H1 (cell line): Measurements from ENCODE around the gene ZBP1. TPM values are rescaled to one million over a fixed set of nuclear protein-coding genes. Genes with fewer than 3 reads are reported as not detected.

Source experiments
- CTCF ChIA-PET: fragments of 300-600 bp; sonication (Branson Sonifier 250); formaldehyde crosslinking; loops from one replicate; lab custom pipeline; 2021; ENCODE audit not compliant: partially characterized antibody; lab: Charles Lee
- POLR2A ChIA-PET: fragments of 300-600 bp; sonication (Branson Sonifier 250); formaldehyde crosslinking; loops from one replicate; lab custom pipeline; 2021; ENCODE audit warnings: inconsistent platforms; ENCODE audit not compliant: partially characterized antibody; lab: Charles Lee
- DNase-seq, 2 experiments: peaks; one replicate each; pipeline versions ENCODE4 v3.0.0 to v3.0.0-alpha.2; 2010 to 2022; ENCODE audit warnings: low spot score in 2 of 2, low read depth in 1 of 2, mixed read lengths in 1 of 2
- FAIRE-seq: peaks from 2 replicates; lab custom pipeline; 2011; peaks lifted over from hg19 to GRCh38; lab: Jason Lieb, UNC
- H2AFZ ChIP-seq: 2 replicates; pipeline ENCODE4 v1.8.1; 2012; ENCODE audit warnings: low read length, inconsistent platforms
- H2AK5ac ChIP-seq: 2 replicates; pipeline ENCODE4 v1.6.1; 2013; ENCODE audit warnings: low read depth, low read length
- H2BK120ac ChIP-seq: replicated peaks from 2 replicates; pipeline ENCODE3; 2013; ENCODE audit warnings: low read depth, low read length, inconsistent platforms
- H2BK12ac ChIP-seq: 2 replicates; pipeline ENCODE4 v1.6.1; 2013; ENCODE audit warnings: low read depth, low read length
- H2BK15ac ChIP-seq: 2 replicates; pipeline ENCODE4 v1.6.1; 2013; ENCODE audit warnings: low read length
- H2BK20ac ChIP-seq: 2 replicates; pipeline ENCODE4 v1.6.1; 2013; ENCODE audit warnings: low read length
- H2BK5ac ChIP-seq: 2 replicates; pipeline ENCODE4 v1.6.1; 2013; ENCODE audit warnings: low read depth, low read length
- H3K14ac ChIP-seq: 2 replicates; pipeline ENCODE4 v1.6.1; 2013; ENCODE audit warnings: inconsistent platforms; ENCODE audit not compliant: insufficient read length
- H3K18ac ChIP-seq: 2 replicates; pipeline ENCODE4 v1.6.1; 2013; ENCODE audit warnings: low read length; ENCODE audit errors: extremely low read depth
- H3K23ac ChIP-seq: 2 replicates; pipeline ENCODE4 v1.6.1; 2013; ENCODE audit warnings: inconsistent platforms; ENCODE audit not compliant: insufficient read length
- H3K23me2 ChIP-seq: 2 replicates; pipeline ENCODE4 v1.6.1; 2013; ENCODE audit warnings: low read depth, low read length
- H3K27ac ChIP-seq: 2 replicates; pipeline ENCODE4 v1.6.1; 2011; ENCODE audit warnings: low read depth, low read length, inconsistent platforms
- H3K27me3 ChIP-seq, 4 experiments: replicated peaks in 1 of 4; 1 replicate in 1 of 4; 2 replicates in 3 of 4; pipeline versions ENCODE4 v1.6.1 to v1.8.1; 2011 to 2013; ENCODE audit warnings: low read length in 3 of 4, mild to moderate bottlenecking in 3 of 4, inconsistent platforms in 2 of 4, mixed read lengths in 2 of 4, moderate library complexity in 1 of 4; ENCODE audit not compliant: control insufficient read depth in 3 of 4, insufficient read depth in 3 of 4; ENCODE audit errors: extremely low read depth in 1 of 4
- H3K36me3 ChIP-seq, 4 experiments: 2 replicates each; pipeline versions ENCODE4 v1.6.1 to v1.8.1; 2011 to 2013; ENCODE audit warnings: mild to moderate bottlenecking in 4 of 4, low read length in 3 of 4, moderate library complexity in 2 of 4, control low read depth in 1 of 4, inconsistent platforms in 1 of 4; ENCODE audit not compliant: insufficient read depth in 4 of 4, control insufficient read depth in 2 of 4
- H3K4ac ChIP-seq: replicated peaks from 2 replicates; pipeline ENCODE3; 2013; ENCODE audit warnings: low read length, low read depth, mixed read lengths, inconsistent platforms; ENCODE audit not compliant: insufficient read length
- H3K4me1 ChIP-seq, 4 experiments: replicated peaks in 1 of 4; 1 replicate in 1 of 4; 2 replicates in 3 of 4; pipeline versions ENCODE4 v1.6.1 to v1.8.1; 2011 to 2013; ENCODE audit warnings: low read length in 3 of 4, inconsistent platforms in 2 of 4, mixed read lengths in 1 of 4; ENCODE audit not compliant: insufficient read depth in 4 of 4, control insufficient read depth in 3 of 4
- H3K4me2 ChIP-seq, 2 experiments: 2 replicates each; pipeline versions ENCODE4 v1.6.1 to v1.8.1; 2011 to 2013; ENCODE audit warnings: low read depth in 2 of 2, low read length in 2 of 2, control low read depth in 1 of 2, inconsistent platforms in 1 of 2, mild to moderate bottlenecking in 1 of 2; ENCODE audit not compliant: insufficient read depth in 1 of 2
- H3K4me3 ChIP-seq, 4 experiments: fragments of 200-600, 300-600 bp in 1 of 4; sonication (generic), shearing (Covaris generic), sonication (Bioruptor Twin) in 1 of 4; 2 replicates each; pipeline versions ENCODE4 v1.5.1 to v1.8.1; 2011 to 2016; ENCODE audit warnings: low read length in 4 of 4, low read depth in 3 of 4, control low read depth in 2 of 4, inconsistent platforms in 2 of 4, mild to moderate bottlenecking in 2 of 4, mixed read lengths in 1 of 4, moderate library complexity in 1 of 4; ENCODE audit not compliant: insufficient read depth in 2 of 4; ENCODE audit errors: extremely low read depth in 1 of 4
- H3K56ac ChIP-seq: replicated peaks from 2 replicates; pipeline ENCODE3; 2013; ENCODE audit warnings: low read depth, mild to moderate bottlenecking, mixed read lengths, low read length, inconsistent platforms; ENCODE audit not compliant: insufficient read length
- H3K79me1 ChIP-seq: 2 replicates; pipeline ENCODE4 v1.6.1; 2013; ENCODE audit warnings: low read depth, low read length, control low read depth
- H3K79me2 ChIP-seq, 2 experiments: 2 replicates each; pipeline versions ENCODE4 v1.6.1 to v1.8.1; 2012 to 2013; ENCODE audit warnings: low read length in 2 of 2, mild to moderate bottlenecking in 2 of 2, inconsistent platforms in 1 of 2; ENCODE audit not compliant: insufficient read depth in 2 of 2, control insufficient read depth in 1 of 2
- H3K9ac ChIP-seq, 4 experiments: replicated peaks in 1 of 4; 1 replicate in 1 of 4; 2 replicates in 3 of 4; pipeline versions ENCODE4 v1.6.1 to v1.8.1; 2011 to 2013; ENCODE audit warnings: low read depth in 3 of 4, low read length in 3 of 4, control low read depth in 2 of 4, mild to moderate bottlenecking in 2 of 4, moderate library complexity in 2 of 4, inconsistent platforms in 1 of 4; ENCODE audit errors: extremely low read depth in 1 of 4
- H3K9me3 ChIP-seq, 2 experiments: 2 replicates each; pipeline versions ENCODE4 v1.6.1 to v1.8.1; 2012 to 2013; ENCODE audit warnings: mild to moderate bottlenecking in 2 of 2, moderate library complexity in 2 of 2, control low read depth in 1 of 2, inconsistent platforms in 1 of 2, low read depth in 1 of 2, low read length in 1 of 2, mixed read lengths in 1 of 2; ENCODE audit not compliant: insufficient read depth in 2 of 2
- H4K20me1 ChIP-seq, 2 experiments: replicated peaks in 1 of 2; 2 replicates each; pipeline versions ENCODE3 to v1.8.1; 2011 to 2013; ENCODE audit warnings: inconsistent platforms in 2 of 2, low read length in 2 of 2, mild to moderate bottlenecking in 1 of 2; ENCODE audit not compliant: insufficient read depth in 2 of 2, control insufficient read depth in 1 of 2
- H4K5ac ChIP-seq: 2 replicates; pipeline ENCODE4 v1.6.1; 2013; ENCODE audit warnings: low read length, low read depth, mixed read lengths, inconsistent platforms; ENCODE audit not compliant: insufficient read length
- H4K8ac ChIP-seq: 2 replicates; pipeline ENCODE4 v1.8.0; 2013; ENCODE audit warnings: mild to moderate bottlenecking, moderate library complexity, low read length, inconsistent platforms; ENCODE audit not compliant: insufficient read depth; ENCODE audit errors: extremely low read depth
- H4K91ac ChIP-seq: replicated peaks from 2 replicates; pipeline ENCODE3; 2013; ENCODE audit warnings: low read length, mixed read lengths, inconsistent platforms; ENCODE audit not compliant: insufficient read length
- BCL11A ChIP-seq, 2 experiments: IDR thresholded peaks; one replicate each; pipeline ENCODE4 v1.6.1; 2011; ENCODE audit warnings: low read depth in 2 of 2, low read length in 2 of 2, mild to moderate bottlenecking in 2 of 2
- CEBPB ChIP-seq: IDR thresholded peaks from 2 replicates; pipeline ENCODE4 v1.6.1; 2012; ENCODE audit warnings: low read depth, low read length
- CTBP2 ChIP-seq: IDR thresholded peaks from 2 replicates; pipeline ENCODE4 v1.7.0; 2011; ENCODE audit warnings: borderline replicate concordance, mild to moderate bottlenecking, moderate library complexity, mixed read lengths, low read length; ENCODE audit not compliant: insufficient read depth, insufficient read length
- GABPA ChIP-seq: IDR thresholded peaks from 2 replicates; pipeline ENCODE4 v1.6.1; 2011; ENCODE audit warnings: mild to moderate bottlenecking, low read length, moderate library complexity, borderline replicate concordance; ENCODE audit not compliant: insufficient read depth
- RAD21 ChIP-seq, 2 experiments: IDR thresholded peaks in 1 of 2; conservative IDR thresholded peaks in 1 of 2; 2 replicates each; pipeline ENCODE4 v1.6.1; 2011; ENCODE audit warnings: low read depth in 2 of 2, low read length in 2 of 2, improper control_type of control experiment in 1 of 2, inconsistent platforms in 1 of 2, mild to moderate bottlenecking in 1 of 2, moderate library complexity in 1 of 2
- RFX5 ChIP-seq: IDR thresholded peaks from 2 replicates; pipeline ENCODE4 v1.6.1; 2011; ENCODE audit warnings: low read depth, low read length, improper control_type of control experiment, borderline replicate concordance
- RNF2 ChIP-seq: fragments of 200-900, 300-1000 bp; sonication (generic); IDR thresholded peaks from 2 replicates; pipeline ENCODE4 v1.7.1; 2016; ENCODE audit warnings: borderline replicate concordance, low read depth, mild to moderate bottlenecking, antibody characterized with exemption, low read length; ENCODE audit not compliant: poor library complexity, severe bottlenecking; ENCODE audit errors: missing control alignments
- ZNF274 ChIP-seq: IDR thresholded peaks from 2 replicates; pipeline ENCODE4 v1.7.0; 2012; ENCODE audit warnings: low read length, borderline replicate concordance; ENCODE audit errors: extremely low read depth
- WGBS, 2 experiments: shearing (Covaris generic) in 1 of 2; methylation state at CpG; one replicate each; pipeline versions ENCODE4 v1.1.6 to v1.1.7; 2013 to 2015; ENCODE audit warnings: low lambda C conversion rate in 2 of 2, mixed read lengths in 2 of 2, inconsistent platforms in 1 of 2, low coverage in 1 of 2, missing lambda C conversion rate in 1 of 2; ENCODE audit not compliant: insufficient replicate concordance in 2 of 2, insufficient coverage in 1 of 2, insufficient read length in 1 of 2; ENCODE audit errors: extremely low coverage in 1 of 2, missing lambda C conversion rate in 1 of 2; 5-methylcytosine and 5-hydroxymethylcytosine counted together
- polyA plus RNA-seq, 7 experiments: library from polyadenylated mRNA; depleted of rRNA in 3 of 7; stranded (reverse) in 5 of 7; unstranded in 2 of 7; fragments of >200 nt in 5 of 7; fragments of 200-250 nt in 2 of 7; gene quantifications; 1 replicate in 5 of 7; 2 replicates in 1 of 7; 4 replicates in 1 of 7; pipeline versions ENCODE4 v1.2.1 to v1.2.3, GENCODE V29; 2011 to 2013; ENCODE audit warnings: missing spikeins in 2 of 7, mixed read lengths in 2 of 7
- total RNA-seq: library from RNA; stranded (reverse); fragmentation: NEBNext Ultra II Directional; extraction: Animal tissue kit (Norgen Biotek cat#: 25700); gene quantifications from 2 replicates; pipeline ENCODE4 v1.2.1, GENCODE V29; 2021
- TF ChIP-seq, protein P1 (sequence below), 3 experiments: IDR thresholded peaks; 1 replicate in 2 of 3; 2 replicates in 1 of 3; pipeline versions ENCODE4 v1.5.1 to v1.6.1; 2011; ENCODE audit warnings: low read length in 3 of 3, mild to moderate bottlenecking in 3 of 3, inconsistent platforms in 2 of 3, low read depth in 1 of 3, moderate library complexity in 1 of 3; ENCODE audit not compliant: insufficient read depth in 1 of 3; ENCODE audit errors: control extremely low read depth in 1 of 3

The ZBP1 gene
- total and polyA plus RNA-seq, 2 of the 8 experiments (the other 6 are each of a cell fraction or from before 2014, with no cell fraction given): not detected

DNA sequence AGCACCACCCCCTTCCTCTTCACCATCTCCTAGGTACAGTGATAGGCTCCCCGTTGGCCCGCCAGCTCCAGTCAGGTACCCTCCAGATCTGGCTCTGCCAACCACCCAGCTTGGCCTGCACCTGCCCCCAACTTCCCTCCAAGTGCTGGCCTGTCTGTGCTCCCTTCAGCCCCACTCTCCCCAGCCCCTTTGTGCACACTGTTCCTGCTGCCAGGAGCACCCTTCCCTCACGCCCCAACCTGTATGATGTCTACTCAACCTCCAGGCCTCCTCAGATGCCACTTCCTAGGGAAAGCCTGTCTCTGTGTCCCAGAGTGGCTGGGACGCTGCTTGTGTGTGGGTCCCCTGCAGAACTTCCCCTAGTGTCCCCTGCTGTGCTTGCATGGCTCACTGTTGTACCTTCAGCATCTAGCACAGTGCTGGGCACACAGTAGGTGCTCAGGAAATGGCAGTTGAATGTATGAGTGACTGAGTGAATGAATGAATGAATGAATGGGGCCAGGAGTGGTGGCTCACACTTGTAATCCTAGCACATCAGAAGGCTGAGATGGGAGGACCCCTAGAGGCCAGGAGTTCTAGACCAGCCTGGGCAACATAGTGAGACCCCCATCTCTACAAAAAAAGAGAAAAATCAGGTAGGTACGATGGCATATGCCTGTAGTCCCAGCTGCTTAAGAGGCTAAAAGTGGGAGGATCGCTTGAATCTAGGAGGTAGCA, 3.0 kb downstream of the ZBP1 start:
- FAIRE-seq: no peak
- H3K14ac ChIP-seq: no peak overlapping the region
- H4K5ac ChIP-seq: no peak overlapping the region
- DNase-seq: peak in 1 of 2 experiments; percentile 31
- no peak overlapping the region for H3K4ac ChIP-seq
- H3K4me1 ChIP-seq: no peaks in the 10 kb centered on the region
- ChIA-PET POLR2A (no interaction called here), CTCF (interaction anchor here (0.6 to 2.1 kb wide), 3 partner anchors 23 to 542 kb away, joined by 3 to 6 read pairs (median 4); no protein-coding TSS in a partner anchor)
- no peaks in the 10 kb centered on the region for H3K36me3 ChIP-seq
- no peak overlapping the region for H3K18ac ChIP-seq
- H4K20me1 ChIP-seq: no peaks in the 10 kb centered on the region
- no peak overlapping the region for H2BK5ac ChIP-seq
- no peak overlapping the region for H2BK12ac ChIP-seq
- H2BK15ac ChIP-seq: no peak overlapping the region
- H2AK5ac ChIP-seq: no peak overlapping the region
- no peaks in the 10 kb centered on the region for H3K79me1 ChIP-seq
- no peak overlapping the region for H3K4me2 ChIP-seq
- no peak overlapping the region for H2AFZ ChIP-seq
- no peak overlapping the region for H3K27ac ChIP-seq
- no peak overlapping the region for H2BK120ac ChIP-seq
- H3K9ac ChIP-seq: no peak overlapping the region
- no peaks in the 10 kb centered on the region for H3K27me3 ChIP-seq
- H4K91ac ChIP-seq: no peak overlapping the region
- no peak overlapping the region for H3K23ac ChIP-seq
- no peak overlapping the region for H2BK20ac ChIP-seq
- H4K8ac ChIP-seq: no peak overlapping the region
- no peak overlapping the region for H3K56ac ChIP-seq
- H3K9me3 ChIP-seq: no peaks in the 10 kb centered on the region
- no peaks in the 10 kb centered on the region for H3K23me2 ChIP-seq
- WGBS, 2 experiments: 87% methylated on average over 6 of the region's 6 CpGs; no CpG with 5 or more reads in 1 of the 2 experiments
- H3K4me3 ChIP-seq: no peak overlapping the region
- H3K79me2 ChIP-seq: no peaks in the 10 kb centered on the region
- TF ChIP-seq CEBPB (no peak), ZNF274 (no peak), RNF2 (no peak), RFX5 (no peak), BCL11A (IDR thresholded peaks at IDR 0.05; ENCODE audit: low read depth in 2 of 2, low read length in 2 of 2) (no peak), RAD21 (IDR thresholded peaks at IDR 0.05 in 1 of 2, conservative IDR thresholded peaks at IDR 0.05 in 1 of 2; ENCODE audit: low read depth in 2 of 2, low read length in 2 of 2) (no peak), CTBP2 (no peak), GABPA (no peak)
- TF ChIP-seq, protein P1, sequence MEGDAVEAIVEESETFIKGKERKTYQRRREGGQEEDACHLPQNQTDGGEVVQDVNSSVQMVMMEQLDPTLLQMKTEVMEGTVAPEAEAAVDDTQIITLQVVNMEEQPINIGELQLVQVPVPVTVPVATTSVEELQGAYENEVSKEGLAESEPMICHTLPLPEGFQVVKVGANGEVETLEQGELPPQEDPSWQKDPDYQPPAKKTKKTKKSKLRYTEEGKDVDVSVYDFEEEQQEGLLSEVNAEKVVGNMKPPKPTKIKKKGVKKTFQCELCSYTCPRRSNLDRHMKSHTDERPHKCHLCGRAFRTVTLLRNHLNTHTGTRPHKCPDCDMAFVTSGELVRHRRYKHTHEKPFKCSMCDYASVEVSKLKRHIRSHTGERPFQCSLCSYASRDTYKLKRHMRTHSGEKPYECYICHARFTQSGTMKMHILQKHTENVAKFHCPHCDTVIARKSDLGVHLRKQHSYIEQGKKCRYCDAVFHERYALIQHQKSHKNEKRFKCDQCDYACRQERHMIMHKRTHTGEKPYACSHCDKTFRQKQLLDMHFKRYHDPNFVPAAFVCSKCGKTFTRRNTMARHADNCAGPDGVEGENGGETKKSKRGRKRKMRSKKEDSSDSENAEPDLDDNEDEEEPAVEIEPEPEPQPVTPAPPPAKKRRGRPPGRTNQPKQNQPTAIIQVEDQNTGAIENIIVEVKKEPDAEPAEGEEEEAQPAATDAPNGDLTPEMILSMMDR (IDR thresholded peaks at IDR 0.05; ENCODE audit: control extremely low read depth in 1 of 3, insufficient read depth in 1 of 3, low read depth in 1 of 3, low read length in 3 of 3): no peak
